Measurements from ENCODE around the gene ZFPM1. TPM values are rescaled to one million over a fixed set of nuclear protein-coding genes. Genes with fewer than 3 reads are reported as not detected.
A peak's percentile ranks its signal among the peaks of the same experiment; 100 is the strongest.

Gene ZFPM1
- total RNA-seq, 2 experiments from 2014 or later: 2.1 to 14.2 TPM

DNA sequence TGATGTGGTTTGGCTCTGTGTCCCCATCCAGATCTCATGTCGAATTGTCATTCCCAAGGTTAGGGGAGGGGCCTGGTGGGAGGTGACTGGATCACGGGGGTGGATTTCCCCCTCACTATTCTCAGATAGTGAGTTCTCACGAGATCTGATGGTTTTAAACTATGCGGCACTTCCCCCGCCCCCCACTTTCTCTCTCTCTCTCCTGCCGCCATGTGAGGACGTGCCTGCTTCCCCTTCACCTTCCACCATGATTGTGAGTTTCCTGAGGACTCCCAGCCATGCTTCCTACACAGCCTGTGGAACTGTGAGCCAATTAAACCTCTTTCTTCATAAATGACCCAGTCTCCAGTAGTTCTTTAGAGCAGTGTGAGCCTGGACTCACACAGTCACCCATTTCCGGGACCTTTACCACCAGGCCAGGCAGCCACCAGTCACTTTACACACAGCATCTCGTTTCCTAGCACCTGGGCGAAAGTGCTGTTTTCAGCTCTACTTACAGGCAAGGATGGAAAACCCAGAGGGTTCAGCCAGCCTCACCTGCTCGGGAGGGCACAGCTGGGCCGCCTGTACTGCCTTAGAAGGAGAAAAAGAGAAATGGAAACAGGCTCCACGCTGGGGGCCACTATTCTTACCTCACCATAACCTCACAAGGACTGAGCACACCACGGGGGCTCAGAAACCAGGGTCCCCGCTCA, 103.4 kb downstream of the ZFPM1 start:
- Histone ChIP-seq H3K4me3 (ENCODE audit: low read depth, low read length, poor library complexity, severe bottlenecking) (no peak overlapping the region), H3K9me3 (ENCODE audit: low read length) (peaks cover 8% of the 10 kb centered on the region; the same call in 1 of the 2 replicates), H3K9me2 (ENCODE audit: insufficient read depth, low read length) (no peaks in the 10 kb centered on the region), H3K4me2 (ENCODE audit: low read length) (no peak overlapping the region), H3K36me3 (ENCODE audit: insufficient read depth, low read length) (no peaks in the 10 kb centered on the region; the same call in 1 of the 2 replicates), H4K20me1 (ENCODE audit: insufficient read depth, low read length) (no peaks in the 10 kb centered on the region), H3K79me2 (ENCODE audit: insufficient read depth, low read depth, low read length) (no peaks in the 10 kb centered on the region), H3K27ac (ENCODE audit: low read depth, low read length, poor library complexity, severe bottlenecking) (peak overlapping the region; percentile 86), H2AFZ (ENCODE audit: low read length) (no peak overlapping the region), H3K4me1 (ENCODE audit: insufficient read depth, low read length, poor library complexity, severe bottlenecking) (peaks cover 53% of the 10 kb centered on the region)
- no peak for TF ChIP-seq EZH2phosphoT487 (IDR thresholded peaks at IDR 0.05; ENCODE audit: borderline replicate concordance, low read depth, low read length)
- TF ChIP-seq, protein P1, sequence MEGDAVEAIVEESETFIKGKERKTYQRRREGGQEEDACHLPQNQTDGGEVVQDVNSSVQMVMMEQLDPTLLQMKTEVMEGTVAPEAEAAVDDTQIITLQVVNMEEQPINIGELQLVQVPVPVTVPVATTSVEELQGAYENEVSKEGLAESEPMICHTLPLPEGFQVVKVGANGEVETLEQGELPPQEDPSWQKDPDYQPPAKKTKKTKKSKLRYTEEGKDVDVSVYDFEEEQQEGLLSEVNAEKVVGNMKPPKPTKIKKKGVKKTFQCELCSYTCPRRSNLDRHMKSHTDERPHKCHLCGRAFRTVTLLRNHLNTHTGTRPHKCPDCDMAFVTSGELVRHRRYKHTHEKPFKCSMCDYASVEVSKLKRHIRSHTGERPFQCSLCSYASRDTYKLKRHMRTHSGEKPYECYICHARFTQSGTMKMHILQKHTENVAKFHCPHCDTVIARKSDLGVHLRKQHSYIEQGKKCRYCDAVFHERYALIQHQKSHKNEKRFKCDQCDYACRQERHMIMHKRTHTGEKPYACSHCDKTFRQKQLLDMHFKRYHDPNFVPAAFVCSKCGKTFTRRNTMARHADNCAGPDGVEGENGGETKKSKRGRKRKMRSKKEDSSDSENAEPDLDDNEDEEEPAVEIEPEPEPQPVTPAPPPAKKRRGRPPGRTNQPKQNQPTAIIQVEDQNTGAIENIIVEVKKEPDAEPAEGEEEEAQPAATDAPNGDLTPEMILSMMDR (conservative IDR thresholded peaks at IDR 0.05; ENCODE audit: low read length): no peak
- BruUV-seq (replicated peaks): no TSS peak
- peak; percentile 56 for DNase-seq (ENCODE audit: low spot score)
- ChIA-PET POLR2A (interaction anchor here (0.7 kb wide), 1 partner anchor 20 kb away, joined by 3 read pairs; no protein-coding TSS in a partner anchor), CTCF (ENCODE audit: unreplicated experiment) (no interaction called here)
- intact Hi-C loops (cut with micrococcal nuclease; ENCODE audit: unreplicated experiment): loop anchor here (2.0 to 10.0 kb wide), 3 partner anchors 104 to 852 kb away; partner anchors contain the start of genes BANP and ZFPM1

- POLR2A ChIA-PET: no interaction called here
Measured at GRCh38 chr16:88558457-88559442, 105.7 kb downstream of the ZFPM1 start.

More at GRCh38 chr16:88558457-88559442, 105.7 kb downstream of the ZFPM1 start:
- Histone ChIP-seq H4K20me1 (ENCODE audit: insufficient read depth, low read length) (no peaks in the 10 kb centered on the region), H3K79me2 (ENCODE audit: insufficient read depth, low read depth, low read length) (no peaks in the 10 kb centered on the region), H3K27ac (ENCODE audit: low read depth, low read length, poor library complexity, severe bottlenecking) (no peak overlapping the region), H3K4me1 (ENCODE audit: insufficient read depth, low read length, poor library complexity, severe bottlenecking) (peaks cover 30% of the 10 kb centered on the region), H3K9me2 (ENCODE audit: insufficient read depth, low read length) (no peaks in the 10 kb centered on the region), H3K4me2 (ENCODE audit: low read length) (no peak overlapping the region), H3K36me3 (ENCODE audit: insufficient read depth, low read length) (no peaks in the 10 kb centered on the region; the same call in 1 of the 2 replicates), H2AFZ (ENCODE audit: low read length) (no peak overlapping the region), H3K9me3 (ENCODE audit: low read length) (peaks cover 8% of the 10 kb centered on the region; the same call in 1 of the 2 replicates), H3K4me3 (ENCODE audit: low read depth, low read length, poor library complexity, severe bottlenecking) (no peak overlapping the region)
- BruUV-seq (replicated peaks): no TSS peak
- peak; percentile 65 for DNase-seq (ENCODE audit: low spot score)
- intact Hi-C loops (cut with micrococcal nuclease; ENCODE audit: unreplicated experiment): loop anchor here (10.0 kb wide), 2 partner anchors 604 to 854 kb away; partner anchors contain the start of gene BANP
- CTCF ChIA-PET (ENCODE audit: unreplicated experiment): interaction anchor here (0.6 to 0.8 kb wide), 2 partner anchors 12 to 135 kb away, joined by 3 to 4 read pairs; no protein-coding TSS in a partner anchor
- TF ChIP-seq EZH2phosphoT487 (IDR thresholded peaks at IDR 0.05; ENCODE audit: borderline replicate concordance, low read depth, low read length): no peak
- TF ChIP-seq, protein P1 (conservative IDR thresholded peaks at IDR 0.05; ENCODE audit: low read length): peak; percentile 71

Measured in OCI-LY7 (cell line).